H9 (cell line): ENCODE data around the gene OR52L1. TPM values are rescaled to one million over a fixed set of nuclear protein-coding genes. Genes with fewer than 3 reads are reported as not detected.
"Not testable (repeated sequence)": the region's sequence is repeated elsewhere in the genome, so short reads cannot be mapped to it uniquely, and the experiment has no call there.

Source experiments
- DNase-seq: peaks from one replicate; pipeline ENCODE4 v3.0.0-alpha.2; 2017
- H2AFZ ChIP-seq: one replicate; pipeline ENCODE4 v1.6.1; 2013; ENCODE audit warnings: mild to moderate bottlenecking, low read length, control low read depth, moderate library complexity
- H2AK5ac ChIP-seq: 2 replicates; pipeline ENCODE4 v1.6.1; 2013; ENCODE audit warnings: low read length, control low read depth, mixed read lengths; ENCODE audit not compliant: insufficient read length
- H2BK120ac ChIP-seq: one replicate; pipeline ENCODE4 v1.6.1; 2013; ENCODE audit warnings: low read depth, mild to moderate bottlenecking, low read length, control low read depth, inconsistent platforms; ENCODE audit not compliant: poor library complexity, severe bottlenecking
- H2BK12ac ChIP-seq: 2 replicates; pipeline ENCODE4 v1.6.1; 2013; ENCODE audit warnings: low read length, control low read depth, mixed read lengths, low read depth; ENCODE audit not compliant: insufficient read length
- H2BK15ac ChIP-seq: 2 replicates; pipeline ENCODE4 v1.6.1; 2013; ENCODE audit warnings: low read depth, low read length, control low read depth
- H2BK20ac ChIP-seq: one replicate; pipeline ENCODE4 v1.6.1; 2013; ENCODE audit warnings: low read depth, mild to moderate bottlenecking, low read length, control low read depth, inconsistent platforms; ENCODE audit not compliant: poor library complexity, severe bottlenecking
- H2BK5ac ChIP-seq: 2 replicates; pipeline ENCODE4 v1.6.1; 2013; ENCODE audit warnings: low read length, control low read depth, mixed read lengths; ENCODE audit not compliant: insufficient read length
- H3K14ac ChIP-seq: 2 replicates; pipeline ENCODE4 v1.6.1; 2013; ENCODE audit warnings: low read length, control low read depth; ENCODE audit not compliant: insufficient read depth
- H3K18ac ChIP-seq: 2 replicates; pipeline ENCODE4 v1.6.1; 2013; ENCODE audit warnings: low read depth, mild to moderate bottlenecking, mixed read lengths, low read length, control low read depth; ENCODE audit not compliant: insufficient read length
- H3K23ac ChIP-seq: 2 replicates; pipeline ENCODE4 v1.6.1; 2013; ENCODE audit warnings: low read length, control low read depth, mixed read lengths, low read depth; ENCODE audit not compliant: insufficient read length
- H3K23me2 ChIP-seq: 2 replicates; pipeline ENCODE4 v1.6.1; 2013; ENCODE audit warnings: low read depth, mild to moderate bottlenecking, mixed read lengths, low read length, control low read depth; ENCODE audit not compliant: insufficient read length, poor library complexity, severe bottlenecking
- H3K27ac ChIP-seq: 2 replicates; pipeline ENCODE4 v1.5.1; 2013; ENCODE audit warnings: low read length, control low read depth, mixed read lengths, low read depth; ENCODE audit not compliant: insufficient read length
- H3K27me3 ChIP-seq: 2 replicates; pipeline ENCODE4 v1.6.1; 2013; ENCODE audit warnings: low read length, control low read depth, inconsistent platforms; ENCODE audit not compliant: insufficient read depth
- H3K4ac ChIP-seq: 2 replicates; pipeline ENCODE4 v1.6.1; 2013; ENCODE audit warnings: low read depth, mild to moderate bottlenecking, control low read depth, inconsistent platforms, low read length, moderate library complexity
- H3K4me1 ChIP-seq: 2 replicates; pipeline ENCODE4 v1.6.1; 2013; ENCODE audit warnings: low read length, control low read depth, inconsistent platforms; ENCODE audit not compliant: insufficient read depth
- H3K4me2 ChIP-seq: 2 replicates; pipeline ENCODE4 v1.6.1; 2013; ENCODE audit warnings: low read length, control low read depth, mixed read lengths; ENCODE audit not compliant: insufficient read length, insufficient read depth
- H3K56ac ChIP-seq: 2 replicates; pipeline ENCODE4 v1.6.1; 2013; ENCODE audit warnings: low read depth, mild to moderate bottlenecking, mixed read lengths, low read length, control low read depth; ENCODE audit not compliant: insufficient read length
- H3K79me1 ChIP-seq: 2 replicates; pipeline ENCODE4 v1.6.1; 2013; ENCODE audit warnings: low read depth, mild to moderate bottlenecking, moderate library complexity, low read length, control low read depth, inconsistent platforms; ENCODE audit not compliant: insufficient read depth, poor library complexity, severe bottlenecking
- H3K79me2 ChIP-seq: 2 replicates; pipeline ENCODE4 v1.6.1; 2013; ENCODE audit warnings: low read length, control low read depth, inconsistent platforms; ENCODE audit not compliant: insufficient read depth
- H3K9ac ChIP-seq: 2 replicates; pipeline ENCODE4 v1.6.1; 2013; ENCODE audit warnings: low read length, control low read depth, mixed read lengths; ENCODE audit not compliant: insufficient read length; ENCODE audit errors: extremely low read depth
- H3K9me3 ChIP-seq: one replicate; pipeline ENCODE4 v1.6.1; 2013; ENCODE audit warnings: low read depth, low read length, inconsistent platforms; ENCODE audit not compliant: control insufficient read depth
- H3T11ph ChIP-seq: one replicate; pipeline ENCODE4 v1.6.1; 2013; ENCODE audit warnings: mild to moderate bottlenecking, low read length, control low read depth, inconsistent platforms
- H4K20me1 ChIP-seq: one replicate; pipeline ENCODE4 v1.6.1; 2013; ENCODE audit not compliant: control insufficient read depth, insufficient read length, insufficient read depth
- H4K5ac ChIP-seq: 2 replicates; pipeline ENCODE4 v1.6.1; 2013; ENCODE audit warnings: low read depth, mild to moderate bottlenecking, mixed read lengths, low read length, control low read depth; ENCODE audit not compliant: insufficient read length
- H4K8ac ChIP-seq: replicated peaks from 2 replicates; pipeline ENCODE4 v1.6.1; 2013; ENCODE audit warnings: low read length, control low read depth, mixed read lengths, low read depth; ENCODE audit not compliant: insufficient read length
- H4K91ac ChIP-seq: 2 replicates; pipeline ENCODE4 v1.6.1; 2013; ENCODE audit warnings: low read depth, mild to moderate bottlenecking, moderate library complexity, mixed read lengths, low read length, control low read depth; ENCODE audit not compliant: insufficient read length
- H3K27ac Mint-ChIP-seq, 3 experiments: 2 replicates in 2 of 3; 3 replicates in 1 of 3; pipeline ENCODE4 v1.8.0; 2020 to 2021; ENCODE audit warnings: mixed read lengths in 3 of 3, mild to moderate bottlenecking in 1 of 3, moderate library complexity in 1 of 3
- H3K27me3 Mint-ChIP-seq: 2 replicates; pipeline ENCODE4 v1.8.0; 2021; ENCODE audit warnings: low read depth, mild to moderate bottlenecking, moderate library complexity, mixed read lengths
- H3K36me3 Mint-ChIP-seq, 3 experiments: 2 replicates in 2 of 3; 3 replicates in 1 of 3; pipeline ENCODE4 v1.8.0; 2020 to 2021; ENCODE audit warnings: low read depth in 3 of 3, mixed read lengths in 3 of 3; ENCODE audit not compliant: insufficient read depth in 1 of 3
- H3K4me1 Mint-ChIP-seq, 2 experiments: 2 replicates each; pipeline ENCODE4 v1.8.0; 2020; ENCODE audit warnings: mixed read lengths in 2 of 2
- H3K4me3 Mint-ChIP-seq, 2 experiments: 2 replicates in 1 of 2; 3 replicates in 1 of 2; pipeline ENCODE4 v1.8.0; 2020 to 2021; ENCODE audit warnings: mild to moderate bottlenecking in 2 of 2, mixed read lengths in 2 of 2, moderate library complexity in 1 of 2
- H3K9me3 Mint-ChIP-seq, 2 experiments: 2 replicates in 1 of 2; 3 replicates in 1 of 2; pipeline ENCODE4 v1.8.0; 2020; ENCODE audit warnings: mild to moderate bottlenecking in 2 of 2, mixed read lengths in 2 of 2, moderate library complexity in 1 of 2
- WGBS: extraction: QIAGEN DNeasy Blood & Tissue Kit; methylation state at CpG from one replicate; pipeline ENCODE4 v1.1.7; 2013; ENCODE audit warnings: missing lambda C conversion rate, low lambda C conversion rate, mixed read lengths; ENCODE audit not compliant: insufficient read length; ENCODE audit errors: extremely low coverage; 5-methylcytosine and 5-hydroxymethylcytosine counted together
- total RNA-seq: library from RNA; stranded (reverse); gene quantifications from 2 replicates; pipeline ENCODE4 v1.2.1, GENCODE V29; 2021
- TF ChIP-seq, protein P1 (sequence below): fragments of 200-600 bp; sonication (generic); conservative IDR thresholded peaks from 3 replicates; pipeline ENCODE4 v1.8.0; 2021; ENCODE audit warnings: antibody characterized with exemption, mild to moderate bottlenecking

The OR52L1 gene
- total RNA-seq, 1 experiment from 2014 or later, result not detected

DNA sequence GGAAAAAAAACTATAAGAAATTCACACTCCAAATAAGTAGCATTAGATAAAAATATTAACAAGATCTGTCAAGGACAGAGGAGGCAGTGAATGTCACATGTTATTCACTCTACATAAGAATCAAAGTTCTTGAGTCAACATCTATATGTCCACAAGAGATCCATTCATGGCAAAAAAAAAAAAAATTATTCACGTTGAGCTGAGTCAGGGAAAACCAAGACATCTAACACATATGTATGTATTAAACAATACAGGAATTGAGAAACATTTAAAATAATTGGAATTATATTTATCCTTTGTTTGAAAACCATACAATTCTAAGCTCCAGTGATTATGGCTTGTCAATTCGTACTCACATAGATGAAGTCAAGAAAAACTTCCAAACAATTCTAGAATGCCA lies 19.8 kb downstream of the OR52L1 start:
- H3K14ac ChIP-seq, result no peak overlapping the region
- no peak overlapping the region for H3K4me3 Mint-ChIP-seq
- no CpG with 5 or more reads among the region's 2 CpGs for WGBS
- no peak overlapping the region for H4K8ac ChIP-seq
- no peak overlapping the region for H3K27ac Mint-ChIP-seq
- H3K36me3 Mint-ChIP-seq, result peaks cover 0 to 15% (median 7%) of the 10 kb centered on the region in 3 experiments; a peak in 5 of 7 replicates
- H3K79me2 ChIP-seq, result no peaks in the 10 kb centered on the region
- H3K4me2 ChIP-seq, result no peak overlapping the region
- peaks cover 2% of the 10 kb centered on the region for H3K27me3 Mint-ChIP-seq
- H4K5ac ChIP-seq, result no peak overlapping the region
- peaks cover 17 to 21% of the 10 kb centered on the region in 2 experiments for H3K9me3 Mint-ChIP-seq
- H3K79me1 ChIP-seq, result no peaks in the 10 kb centered on the region
- H3K4me1 Mint-ChIP-seq, result no peaks in the 10 kb centered on the region
- no peak overlapping the region for H3K27ac ChIP-seq
- H3K27me3 ChIP-seq, result no peaks in the 10 kb centered on the region
- H2BK120ac ChIP-seq, result no peak overlapping the region
- H3K4me1 ChIP-seq, result no peaks in the 10 kb centered on the region
- DNase-seq, result no peak
- no peak overlapping the region for H3K23ac ChIP-seq
- no peaks in the 10 kb centered on the region for H3K23me2 ChIP-seq
- H2BK15ac ChIP-seq, result no peak overlapping the region
- H4K91ac ChIP-seq, result no peak overlapping the region
- H3K9me3 ChIP-seq, result no peaks in the 10 kb centered on the region
- H2AK5ac ChIP-seq, result no peak overlapping the region
- H2BK20ac ChIP-seq, result no peak overlapping the region
- no peak overlapping the region for H3K18ac ChIP-seq
- TF ChIP-seq, protein P1, sequence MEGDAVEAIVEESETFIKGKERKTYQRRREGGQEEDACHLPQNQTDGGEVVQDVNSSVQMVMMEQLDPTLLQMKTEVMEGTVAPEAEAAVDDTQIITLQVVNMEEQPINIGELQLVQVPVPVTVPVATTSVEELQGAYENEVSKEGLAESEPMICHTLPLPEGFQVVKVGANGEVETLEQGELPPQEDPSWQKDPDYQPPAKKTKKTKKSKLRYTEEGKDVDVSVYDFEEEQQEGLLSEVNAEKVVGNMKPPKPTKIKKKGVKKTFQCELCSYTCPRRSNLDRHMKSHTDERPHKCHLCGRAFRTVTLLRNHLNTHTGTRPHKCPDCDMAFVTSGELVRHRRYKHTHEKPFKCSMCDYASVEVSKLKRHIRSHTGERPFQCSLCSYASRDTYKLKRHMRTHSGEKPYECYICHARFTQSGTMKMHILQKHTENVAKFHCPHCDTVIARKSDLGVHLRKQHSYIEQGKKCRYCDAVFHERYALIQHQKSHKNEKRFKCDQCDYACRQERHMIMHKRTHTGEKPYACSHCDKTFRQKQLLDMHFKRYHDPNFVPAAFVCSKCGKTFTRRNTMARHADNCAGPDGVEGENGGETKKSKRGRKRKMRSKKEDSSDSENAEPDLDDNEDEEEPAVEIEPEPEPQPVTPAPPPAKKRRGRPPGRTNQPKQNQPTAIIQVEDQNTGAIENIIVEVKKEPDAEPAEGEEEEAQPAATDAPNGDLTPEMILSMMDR, result no peak
- no peak overlapping the region for H3T11ph ChIP-seq
- no peak overlapping the region for H2BK12ac ChIP-seq
- no peak overlapping the region for H3K9ac ChIP-seq
- no peak overlapping the region for H3K56ac ChIP-seq
- no peak overlapping the region for H3K4ac ChIP-seq
- no peak overlapping the region for H2AFZ ChIP-seq
- no peak overlapping the region for H2BK5ac ChIP-seq
- H4K20me1 ChIP-seq, result no peaks in the 10 kb centered on the region

GRCh38 chr11:5960704-5961320 lies 26.0 kb downstream of the OR52L1 start:
- H3T11ph ChIP-seq, H3K27me3 ChIP-seq, H4K20me1 ChIP-seq, H3K18ac ChIP-seq, H3K79me2 ChIP-seq, H4K91ac ChIP-seq, H2BK12ac ChIP-seq, H4K5ac ChIP-seq, H3K79me1 ChIP-seq, H3K27ac Mint-ChIP-seq, H2BK5ac ChIP-seq, DNase-seq, H2BK15ac ChIP-seq, H3K4me2 ChIP-seq, H3K4ac ChIP-seq, H2AFZ ChIP-seq, H2BK120ac ChIP-seq, H3K9ac ChIP-seq, H3K27ac ChIP-seq, H3K23ac ChIP-seq, H3K9me3 ChIP-seq, H3K56ac ChIP-seq, H3K27me3 Mint-ChIP-seq, H3K4me1 Mint-ChIP-seq, H4K8ac ChIP-seq, H3K23me2 ChIP-seq, H3K4me3 Mint-ChIP-seq, H2AK5ac ChIP-seq, H3K14ac ChIP-seq, H3K4me1 ChIP-seq, H2BK20ac ChIP-seq: not testable (repeated sequence)
- no CpG with 5 or more reads among the region's 40 CpGs for WGBS
- Mint-ChIP-seq H3K9me3 (peaks cover 40 to 42% of the 10 kb centered on the region in 2 experiments), H3K36me3 (peaks cover 1 to 32% (median 16%) of the 10 kb centered on the region in 3 experiments; a peak in 6 of 7 replicates)
